GM12892 (cell line): Measurements from ENCODE around the gene TBC1D22A.

ENCODE experiments used
- POLR2A ChIP-seq: IDR thresholded peaks from 2 replicates; pipeline ENCODE4 v1.6.1; 2011; ENCODE audit warnings: low read depth, low read length, control low read depth
- POLR2AphosphoS5 ChIP-seq: IDR thresholded peaks from 2 replicates; pipeline ENCODE4 v1.6.1; 2011; ENCODE audit warnings: low read depth, low read length, control low read depth

- no peak for TF ChIP-seq POLR2AphosphoS5
- no peak for TF ChIP-seq POLR2A
These were observed 53.7 kb downstream of the TBC1D22A start for GRCh38 chr22:46815896-46816731.
